Measurements from ENCODE around the gene MORN1.
"Not testable (repeated sequence)": the region's sequence is repeated elsewhere in the genome, so short reads cannot be mapped to it uniquely, and the experiment has no call there.

MORN1 gene

DNA sequence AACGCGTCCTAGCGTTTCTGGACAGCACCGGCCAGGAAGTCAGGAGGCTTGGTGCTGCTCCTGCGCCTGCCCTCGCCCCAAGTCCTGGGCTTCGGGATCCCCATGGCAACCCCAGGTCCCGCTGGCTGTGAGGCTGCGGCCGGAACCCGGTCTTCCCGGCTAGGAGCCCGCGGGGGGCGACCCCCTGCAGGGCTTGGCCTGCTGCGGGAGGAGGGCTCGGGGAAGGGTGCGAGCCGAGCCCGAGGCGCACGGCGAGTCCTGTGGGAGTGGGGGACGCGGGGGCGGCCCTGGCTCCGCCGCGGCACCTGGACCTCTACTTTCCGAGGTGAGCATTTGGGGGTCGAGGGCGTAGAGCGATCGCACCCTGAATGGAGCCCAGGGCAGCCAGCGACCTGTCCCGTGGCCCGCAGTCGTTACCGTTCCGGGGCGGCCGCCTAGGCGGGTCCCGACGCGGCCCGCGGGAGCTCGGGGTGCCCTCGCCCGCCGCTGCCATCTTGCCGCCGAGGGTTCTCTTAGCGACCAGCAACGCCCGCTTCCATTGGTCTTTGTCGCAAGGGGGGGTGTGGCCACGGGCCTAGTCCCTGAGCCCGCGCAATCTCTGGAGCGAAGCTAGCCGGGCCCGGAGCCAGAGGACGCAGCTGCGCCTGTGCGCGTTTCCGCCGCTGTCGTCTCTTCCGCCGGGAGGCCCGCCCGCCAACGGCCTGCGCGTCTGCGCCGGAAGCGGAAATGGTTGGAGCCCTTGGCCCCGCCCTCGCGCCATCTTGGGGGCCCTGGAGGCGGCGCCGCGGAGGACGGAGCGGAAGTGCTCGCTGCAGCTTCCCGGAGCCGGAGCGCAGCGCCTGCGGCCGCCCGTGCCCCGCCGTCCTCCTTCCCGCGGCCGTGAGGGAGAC lies at the start of gene MORN1, which contains the start of gene RER1:
Gene MORN1, minus strand, starts transcription at position 514 of the 890 bp plus-strand sequence. Its CDS starts 21 bp downstream, at position 493.
Gene RER1, plus strand, starts transcription at position 801 of the 890 bp plus-strand sequence. CDS start 3,950 bp downstream, outside the sequence.
- TF ChIP-seq, protein P1, sequence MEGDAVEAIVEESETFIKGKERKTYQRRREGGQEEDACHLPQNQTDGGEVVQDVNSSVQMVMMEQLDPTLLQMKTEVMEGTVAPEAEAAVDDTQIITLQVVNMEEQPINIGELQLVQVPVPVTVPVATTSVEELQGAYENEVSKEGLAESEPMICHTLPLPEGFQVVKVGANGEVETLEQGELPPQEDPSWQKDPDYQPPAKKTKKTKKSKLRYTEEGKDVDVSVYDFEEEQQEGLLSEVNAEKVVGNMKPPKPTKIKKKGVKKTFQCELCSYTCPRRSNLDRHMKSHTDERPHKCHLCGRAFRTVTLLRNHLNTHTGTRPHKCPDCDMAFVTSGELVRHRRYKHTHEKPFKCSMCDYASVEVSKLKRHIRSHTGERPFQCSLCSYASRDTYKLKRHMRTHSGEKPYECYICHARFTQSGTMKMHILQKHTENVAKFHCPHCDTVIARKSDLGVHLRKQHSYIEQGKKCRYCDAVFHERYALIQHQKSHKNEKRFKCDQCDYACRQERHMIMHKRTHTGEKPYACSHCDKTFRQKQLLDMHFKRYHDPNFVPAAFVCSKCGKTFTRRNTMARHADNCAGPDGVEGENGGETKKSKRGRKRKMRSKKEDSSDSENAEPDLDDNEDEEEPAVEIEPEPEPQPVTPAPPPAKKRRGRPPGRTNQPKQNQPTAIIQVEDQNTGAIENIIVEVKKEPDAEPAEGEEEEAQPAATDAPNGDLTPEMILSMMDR (IDR thresholded peaks at IDR 0.05; ENCODE audit: low read length), result no peak
- TF ChIP-seq EZH2 (IDR thresholded peaks at IDR 0.05; ENCODE audit: borderline replicate concordance, low read length), result no peak
- H3K9me3 ChIP-seq (ENCODE audit: low read length), result no peaks in the 10 kb centered on the region
- H3K4me3 ChIP-seq (ENCODE audit: low read depth, low read length, poor library complexity, severe bottlenecking), result peak within 1 kb of the TSS; percentile 100
- H3K9me2 ChIP-seq (ENCODE audit: low read depth, low read length), result no peaks in the 10 kb centered on the region
- H3K79me2 ChIP-seq (ENCODE audit: insufficient read depth, low read length), result peaks cover 22% of the 10 kb centered on the region
- H3K36me3 ChIP-seq (ENCODE audit: insufficient read depth, low read length), result peaks cover 34% of the 10 kb centered on the region
- peaks cover 32% of the 10 kb centered on the region for H3K4me1 ChIP-seq (ENCODE audit: insufficient read depth, low read length, severe bottlenecking)
- H3K27ac ChIP-seq (ENCODE audit: low read depth, low read length, poor library complexity, severe bottlenecking), result no peak within 1 kb of the TSS
- no peaks in the 10 kb centered on the region for H3F3A ChIP-seq (ENCODE audit: insufficient read depth, low read length)
- no peaks in the 10 kb centered on the region for H4K20me1 ChIP-seq (ENCODE audit: insufficient read depth, low read length)
- peak within 1 kb of the TSS; percentile 97 for H3K9ac ChIP-seq (ENCODE audit: low read length)
- peak within 1 kb of the TSS; percentile 94 for H3K4me2 ChIP-seq (ENCODE audit: low read length)
- H2AFZ ChIP-seq (ENCODE audit: low read length), result peak within 1 kb of the TSS; percentile 78; the same call in 1 of the 2 replicates
- H3K27me3 ChIP-seq (ENCODE audit: insufficient read depth, low read length), result no peaks in the 10 kb centered on the region

- not testable (repeated sequence) for H3K9me3 ChIP-seq (ENCODE audit: low read length); H3K36me3 ChIP-seq (ENCODE audit: insufficient read depth, low read length); H3K9ac ChIP-seq (ENCODE audit: low read length); H3K4me3 ChIP-seq (ENCODE audit: low read depth, low read length, poor library complexity, severe bottlenecking); H3K4me1 ChIP-seq (ENCODE audit: insufficient read depth, low read length, severe bottlenecking); H3K4me2 ChIP-seq (ENCODE audit: low read length); H3F3A ChIP-seq (ENCODE audit: insufficient read depth, low read length); H3K27me3 ChIP-seq (ENCODE audit: insufficient read depth, low read length); H3K9me2 ChIP-seq (ENCODE audit: low read depth, low read length); H4K20me1 ChIP-seq (ENCODE audit: insufficient read depth, low read length); H3K79me2 ChIP-seq (ENCODE audit: insufficient read depth, low read length); H3K27ac ChIP-seq (ENCODE audit: low read depth, low read length, poor library complexity, severe bottlenecking); H2AFZ ChIP-seq (ENCODE audit: low read length)
These were observed 49.0 kb upstream of the MORN1 start for GRCh38 chr1:2440346-2440745.

DNA sequence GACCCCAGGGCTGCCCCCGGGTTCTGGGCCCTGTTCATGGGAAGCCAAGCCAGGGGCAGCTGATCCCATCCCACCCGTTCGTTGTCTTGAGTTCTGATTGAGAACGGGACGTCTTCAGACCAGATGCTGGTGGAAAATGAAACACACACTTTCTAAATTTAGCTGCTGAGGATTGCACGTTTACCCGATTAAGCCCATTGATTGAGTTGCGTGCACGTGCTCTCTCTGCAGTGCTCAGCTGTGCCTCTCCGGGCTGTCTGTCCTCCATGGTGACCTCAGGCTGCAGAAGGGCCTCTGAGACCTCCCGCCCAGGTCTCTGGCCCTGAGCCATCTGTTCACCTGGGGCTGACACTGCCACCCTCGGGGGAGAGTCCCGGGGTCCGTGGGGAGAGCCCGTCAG lies 48.0 kb upstream of the MORN1 start:
- Histone ChIP-seq H3K4me1 (ENCODE audit: insufficient read depth, low read length, severe bottlenecking) (no peaks in the 10 kb centered on the region), H3K79me2 (ENCODE audit: insufficient read depth, low read length) (no peaks in the 10 kb centered on the region), H3K36me3 (ENCODE audit: insufficient read depth, low read length) (no peaks in the 10 kb centered on the region), H2AFZ (ENCODE audit: low read length) (no peak overlapping the region), H3K4me3 (ENCODE audit: low read depth, low read length, poor library complexity, severe bottlenecking) (no peak overlapping the region), H3K27ac (ENCODE audit: low read depth, low read length, poor library complexity, severe bottlenecking) (no peak overlapping the region), H3K9ac (ENCODE audit: low read length) (no peak overlapping the region), H3K4me2 (ENCODE audit: low read length) (no peak overlapping the region), H3K27me3 (ENCODE audit: insufficient read depth, low read length) (no peaks in the 10 kb centered on the region), H4K20me1 (ENCODE audit: insufficient read depth, low read length) (no peaks in the 10 kb centered on the region), H3K9me2 (ENCODE audit: low read depth, low read length) (no peaks in the 10 kb centered on the region), H3F3A (ENCODE audit: insufficient read depth, low read length) (no peaks in the 10 kb centered on the region), H3K9me3 (ENCODE audit: low read length) (no peaks in the 10 kb centered on the region)
- TF ChIP-seq EZH2 (IDR thresholded peaks at IDR 0.05; ENCODE audit: borderline replicate concordance, low read length), result no peak
- TF ChIP-seq, protein P1 (IDR thresholded peaks at IDR 0.05; ENCODE audit: low read length), result no peak

Data from OCI-LY1 (cell line).